SK-N-SH treated with all-trans-retinoic acid at 6 μM for 48 hours (cell line): Measurements from ENCODE around the gene MT1G.

Source experiments
- ATAC-seq: fragments of 200-7000 bp; cut with Tn5 transposase; 3 replicates; pipeline ENCODE4 v1.9.1; 2020; ENCODE audit warnings: mild to moderate bottlenecking, moderate library complexity
- ARNTL ChIP-seq: fragments of 450-650 bp; formaldehyde crosslinking; IDR thresholded peaks from 2 replicates; pipeline ENCODE4 v1.5.0; 2020; ENCODE audit warnings: low read depth, mild to moderate bottlenecking, moderate library complexity, borderline replicate concordance
- CREB5 ChIP-seq: fragments of 250-450 bp; sonication (Bioruptor Pico); IDR thresholded peaks from 2 replicates; pipeline ENCODE4 v1.5.1; 2020; ENCODE audit warnings: low read depth, mild to moderate bottlenecking, moderate library complexity
- CSDC2 ChIP-seq: fragments of 250-450 bp; sonication (Bioruptor Pico); IDR thresholded peaks from 2 replicates; pipeline ENCODE4 v1.5.0; 2020; ENCODE audit warnings: mild to moderate bottlenecking, moderate library complexity
- CSRNP3 ChIP-seq: fragments of 250-450 bp; sonication (Bioruptor Pico); IDR thresholded peaks from 2 replicates; pipeline ENCODE4 v1.5.1; 2021; ENCODE audit warnings: mild to moderate bottlenecking, moderate library complexity
- ESRRG ChIP-seq: fragments of 250-450 bp; sonication (Bioruptor Pico); IDR thresholded peaks from 2 replicates; pipeline ENCODE4 v1.6.1; 2021; ENCODE audit warnings: mild to moderate bottlenecking
- ISL1 ChIP-seq: fragments of 250-450 bp; sonication (Bioruptor Pico); IDR thresholded peaks from 2 replicates; pipeline ENCODE4 v2.1.2; 2022; ENCODE audit warnings: mild to moderate bottlenecking, moderate library complexity
- PATZ1 ChIP-seq: fragments of 250-450 bp; sonication (Bioruptor Pico); IDR thresholded peaks from 2 replicates; pipeline ENCODE4 v1.8.0; 2020; ENCODE audit warnings: mild to moderate bottlenecking, moderate library complexity, borderline replicate concordance
- POU6F1 ChIP-seq: fragments of 250-450 bp; sonication (Bioruptor Pico); IDR thresholded peaks from 2 replicates; pipeline ENCODE4 v1.8.0; 2021; ENCODE audit warnings: low read depth, mild to moderate bottlenecking, moderate library complexity, borderline replicate concordance
- RARB ChIP-seq: fragments of 250-450 bp; sonication (Bioruptor Pico); IDR thresholded peaks from 2 replicates; pipeline ENCODE4 v1.8.0; 2021; ENCODE audit warnings: mild to moderate bottlenecking, moderate library complexity
- TCF4 ChIP-seq: fragments of 250-450 bp; sonication (Bioruptor Pico); IDR thresholded peaks from 2 replicates; pipeline ENCODE4 v1.8.0; 2021; ENCODE audit warnings: mild to moderate bottlenecking, moderate library complexity, borderline replicate concordance
- TOX ChIP-seq: fragments of 250-450 bp; sonication (Bioruptor Pico); IDR thresholded peaks from 2 replicates; pipeline ENCODE4 v1.8.0; 2021; ENCODE audit warnings: mild to moderate bottlenecking, moderate library complexity, borderline replicate concordance
- TSHZ2 ChIP-seq: fragments of 250-450 bp; sonication (Bioruptor Pico); IDR thresholded peaks from 2 replicates; pipeline ENCODE4 v1.5.0; 2020; ENCODE audit warnings: mild to moderate bottlenecking, moderate library complexity
- ZFP3 ChIP-seq: fragments of 250-450 bp; sonication (Bioruptor Pico); IDR thresholded peaks from 2 replicates; pipeline ENCODE4 v1.5.0; 2020; ENCODE audit warnings: mild to moderate bottlenecking, moderate library complexity
- ZFP30 ChIP-seq: fragments of 450-650 bp; formaldehyde crosslinking; IDR thresholded peaks from 2 replicates; pipeline ENCODE4 v1.5.0; 2022; ENCODE audit warnings: mild to moderate bottlenecking, moderate library complexity
- ZNF565 ChIP-seq: fragments of 450-650 bp; formaldehyde crosslinking; conservative IDR thresholded peaks from 2 replicates; pipeline ENCODE4 v1.5.0; 2020; ENCODE audit warnings: low read depth, mild to moderate bottlenecking, moderate library complexity
- ZNF70 ChIP-seq: fragments of 450-650 bp; formaldehyde crosslinking; IDR thresholded peaks from 2 replicates; pipeline ENCODE4 v1.5.0; 2020; ENCODE audit warnings: mild to moderate bottlenecking, moderate library complexity

The MT1G gene

GRCh38 chr16:56711862-56712261, 44.0 kb upstream of the MT1G start:
- TF ChIP-seq CSDC2 (CRISPR knock-in tag): no peak
- TF ChIP-seq PATZ1: no peak
- TF ChIP-seq ZNF565 (CRISPR knock-in tag): no peak
- TF ChIP-seq ZFP3: no peak
- TF ChIP-seq ESRRG (CRISPR knock-in tag): no peak
- TF ChIP-seq RARB: no peak
- no peak for TF ChIP-seq TCF4 (CRISPR knock-in tag)
- TF ChIP-seq CREB5 (CRISPR knock-in tag): no peak

GRCh38 chr16:56710181-56710737, 42.4 kb upstream of the MT1G start:
- no peak for TF ChIP-seq ZNF70 (CRISPR knock-in tag)
- TF ChIP-seq TOX: no peak
- no peak for TF ChIP-seq ISL1 (CRISPR knock-in tag)
- no peak for ATAC-seq

More at GRCh38 chr16:56711862-56712261, 44.0 kb upstream of the MT1G start:
- no peak for ATAC-seq

- ATAC-seq: no peak
- no peak for TF ChIP-seq ZNF70 (CRISPR knock-in tag)
- no peak for TF ChIP-seq CSDC2 (CRISPR knock-in tag)
- TF ChIP-seq ZFP30: no peak
- no peak for TF ChIP-seq ISL1 (CRISPR knock-in tag)
- TF ChIP-seq ZFP3: no peak
- TF ChIP-seq TSHZ2 (CRISPR knock-in tag): no peak
- no peak for TF ChIP-seq POU6F1
- TF ChIP-seq PATZ1: no peak
- no peak for TF ChIP-seq CSRNP3 (CRISPR knock-in tag)
- TF ChIP-seq TCF4 (CRISPR knock-in tag): no peak
- no peak for TF ChIP-seq ARNTL (CRISPR knock-in tag)
- TF ChIP-seq ESRRG (CRISPR knock-in tag): no peak
- TF ChIP-seq RARB: no peak
- TF ChIP-seq, all 23 proteins: peak for 0
These were observed 41.7 kb upstream of the MT1G start for GRCh38 chr16:56709443-56710040.
